ENCODE measurements around the gene SMIM14. TPM values are rescaled to one million over a fixed set of nuclear protein-coding genes. Genes with fewer than 3 reads are reported as not detected.

SMIM14 gene
- total RNA-seq, 1 experiment from 2014 or later = 26.5 TPM

GRCh38 chr4:39502019-39502663 lies 136.5 kb downstream of the SMIM14 start:
- DNase-seq (ENCODE audit: low spot score) = peak; percentile 45

DNA sequence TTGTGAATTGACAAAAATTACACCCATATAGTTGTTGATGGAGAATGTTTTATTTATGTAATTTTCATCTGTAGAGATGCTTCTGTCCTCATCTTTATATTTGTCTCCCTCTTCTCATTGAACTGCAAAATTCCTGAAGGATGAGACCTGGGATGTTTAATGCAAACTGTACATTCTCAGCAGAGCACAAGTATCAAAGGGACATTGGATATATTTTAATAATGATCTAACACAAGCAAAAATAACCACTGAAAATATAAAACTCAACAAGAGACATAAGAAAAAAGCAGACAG lies 140.0 kb downstream of the SMIM14 start:
- DNase-seq (ENCODE audit: low spot score) = no peak

GRCh38 chr4:39497909-39498726 lies 140.5 kb downstream of the SMIM14 start:
- DNase-seq (ENCODE audit: low spot score) = no peak

Other genes with a start within 250 kb of the SMIM14 start
- gene KLB, start 231.9 kb downstream of the SMIM14 start, total RNA-seq (2014; rRNA removed; shearing (Covaris generic)) = not detected in 2 replicates
- 1,323 and 3,007 TPM in 2 replicates for gene RPL9, start 179.9 kb downstream of the SMIM14 start, total RNA-seq (2014; rRNA removed; shearing (Covaris generic))
- 9.2 and 12.5 TPM in 2 replicates for gene LIAS, start 179.8 kb downstream of the SMIM14 start, total RNA-seq (2014; rRNA removed; shearing (Covaris generic))
- 71.1 and 82.8 TPM in 2 replicates for gene UGDH, start 111.4 kb downstream of the SMIM14 start, total RNA-seq (2014; rRNA removed; shearing (Covaris generic))
- gene UBE2K, start 59.3 kb upstream of the SMIM14 start, total RNA-seq (2014; rRNA removed; shearing (Covaris generic)) = 22.5 and 22.9 TPM in 2 replicates